ENCODE data around the gene NR6A1.
"Not testable (repeated sequence)": the region's sequence is repeated elsewhere in the genome, so short reads cannot be mapped to it uniquely, and the experiment has no call there.

The NR6A1 gene

GRCh38 chr9:124776954-124777648, 6.0 kb upstream of the NR6A1 start, which contains the start of gene OLFML2A:
Gene OLFML2A, plus strand, starts transcription at chr9:124777133. Its CDS starts 138 bp downstream, at chr9:124777271.
- peak; percentile 64 for TF ChIP-seq CTCF (IDR thresholded peaks at IDR 0.05; ENCODE audit: extremely low read depth, insufficient read depth, missing control alignments)
- in situ Hi-C loops (cut with MboI; ENCODE audit: low pct_unique_long_range_greater_than_20kb, low sequenced_read_pairs, unreplicated experiment) = loop anchor here (25.0 kb wide), 1 partner anchor 585 kb away; no protein-coding TSS in a partner anchor
- DNase-seq (ENCODE audit: low spot score) = peak; percentile 68

- DNase-seq (ENCODE audit: low spot score) = no peak
- in situ Hi-C loops (cut with MboI; ENCODE audit: low pct_unique_long_range_greater_than_20kb, low sequenced_read_pairs, unreplicated experiment) = loop anchor here (25.0 kb wide), 1 partner anchor 586 kb away; no protein-coding TSS in a partner anchor
- no peak for TF ChIP-seq CTCF (IDR thresholded peaks at IDR 0.05; ENCODE audit: extremely low read depth, insufficient read depth, missing control alignments)
Measured at GRCh38 chr9:124776618-124776953, 5.5 kb upstream of the NR6A1 start.

- DNase-seq (ENCODE audit: low spot score) = peak; percentile 90
- TF ChIP-seq CTCF (IDR thresholded peaks at IDR 0.05; ENCODE audit: extremely low read depth, insufficient read depth, missing control alignments) = peak; percentile 85
- in situ Hi-C loops (cut with MboI; ENCODE audit: low pct_unique_long_range_greater_than_20kb, low sequenced_read_pairs, unreplicated experiment) = loop anchor here (5.0 to 25.0 kb wide), 2 partner anchors 78 to 363 kb away; partner anchors contain the start of genes SCAI and WDR38
Measured at GRCh38 chr9:124774129-124774978, 3.2 kb upstream of the NR6A1 start.

GRCh38 chr9:124773473-124774128, 2.5 kb upstream of the NR6A1 start:
- peak; percentile 59 for DNase-seq (ENCODE audit: low spot score)
- in situ Hi-C loops (cut with MboI; ENCODE audit: low pct_unique_long_range_greater_than_20kb, low sequenced_read_pairs, unreplicated experiment) = loop anchor here (5.0 to 25.0 kb wide), 2 partner anchors 79 to 364 kb away; partner anchors contain the start of genes SCAI and WDR38

GRCh38 chr9:124772877-124773276, 1.8 kb upstream of the NR6A1 start:
- in situ Hi-C loops (cut with MboI; ENCODE audit: low pct_unique_long_range_greater_than_20kb, low sequenced_read_pairs, unreplicated experiment) = loop anchor here (5.0 to 25.0 kb wide), 2 partner anchors 79 to 364 kb away; partner anchors contain the start of genes SCAI and WDR38
- not testable (repeated sequence) for DNase-seq (ENCODE audit: low spot score)

More at GRCh38 chr9:124773473-124774128, 2.5 kb upstream of the NR6A1 start:
- TF ChIP-seq CTCF (IDR thresholded peaks at IDR 0.05; ENCODE audit: extremely low read depth, insufficient read depth, missing control alignments) = no peak

GRCh38 chr9:124771867-124772679, 962 bp upstream of the NR6A1 start:
- DNase-seq (ENCODE audit: low spot score) = peak; percentile 61
- in situ Hi-C loops (cut with MboI; ENCODE audit: low pct_unique_long_range_greater_than_20kb, low sequenced_read_pairs, unreplicated experiment) = loop anchor here (5.0 to 25.0 kb wide), 2 partner anchors 80 to 365 kb away; partner anchors contain the start of genes SCAI and WDR38
- peak; percentile 92 for TF ChIP-seq CTCF (IDR thresholded peaks at IDR 0.05; ENCODE audit: extremely low read depth, insufficient read depth, missing control alignments)

All from GM13977 (cell line).